Ovary (tissue), 9 donors: Measurements from ENCODE around the gene PRDM10. TPM values are rescaled to one million over a fixed set of nuclear protein-coding genes. Genes with fewer than 3 reads are reported as not detected.
A peak's percentile ranks its signal among the peaks of the same experiment; 100 is the strongest.

ENCODE experiments used
- DNase-seq, 5 donors: peaks; one replicate each; pipeline ENCODE4 v3.0.0-alpha.2; 2019 to 2020
- H3K27ac ChIP-seq, 2 donors: fragments of 200-600 bp; one replicate each; pipeline versions ENCODE4 v1.5.1 to v1.8.0; 2019 to 2022
- H3K27me3 ChIP-seq: fragments of 200-600 bp; one replicate; pipeline ENCODE4 v1.8.0; 2022
- H3K36me3 ChIP-seq: fragments of 200-600 bp; sonication (generic); one replicate; pipeline ENCODE4 v1.5.1; 2019
- H3K4me1 ChIP-seq: one replicate; pipeline ENCODE4 v1.8.1; 2013; ENCODE audit warnings: mild to moderate bottlenecking, moderate library complexity; ENCODE audit not compliant: insufficient read depth
- H3K4me3 ChIP-seq: fragments of 200-600 bp; sonication (generic); one replicate; pipeline ENCODE4 v1.5.1; 2017
- H3K9me3 ChIP-seq, 2 donors: fragments of 200-600 bp in 1 of 2; sonication (generic) in 1 of 2; one replicate each; pipeline versions ENCODE4 v1.5.1 to v1.8.1; 2013 to 2019; ENCODE audit warnings: mild to moderate bottlenecking in 1 of 2, moderate library complexity in 1 of 2
- EP300 ChIP-seq: sonication (generic); formaldehyde crosslinking; IDR thresholded peaks from one replicate; pipeline ENCODE4 v1.6.1; 2017; ENCODE audit warnings: antibody characterized with exemption
- POLR2A ChIP-seq: fragments of 450-650 bp; IDR thresholded peaks from one replicate; pipeline ENCODE4 v1.6.1; 2017; ENCODE audit warnings: antibody characterized with exemption, mild to moderate bottlenecking, moderate library complexity
- WGBS, 3 donors: extraction: QIAGEN DNeasy Blood & Tissue Kit in 1 of 3; methylation state at CpG; one replicate each; pipeline versions ENCODE4 v1.1.5 to v1.1.7; 2013 to 2017; 5-methylcytosine and 5-hydroxymethylcytosine counted together
- intact Hi-C, 4 donors: fragments of 100-400 bp; cut with DNase I; formaldehyde crosslinking; loops; one replicate each; pipeline versions ENCODE4 v1.11.0 to v1.15.1; 2022 to 2023
- polyA plus RNA-seq, 2 donors: library from polyadenylated mRNA; stranded (reverse); fragments of 200-250 nt in 1 of 2; fragments of 350-450 nt in 1 of 2; fragmentation: Illumina TruSeq in 1 of 2; extraction: RNeasy Lipid Tissue Mini Kit (QIAGEN cat#74804) in 1 of 2; gene quantifications; one replicate each; pipeline ENCODE4 v1.2.3, GENCODE V29; 2013 to 2014
- total RNA-seq, 7 donors: library from RNA; depleted of rRNA in 2 of 7; stranded (reverse); fragments of >200 nt in 2 of 7; fragmentation: NEBNext Ultra II Directional in 3 of 7; extraction: Animal tissue kit (Norgen Biotek cat#: 25700) in 3 of 7; gene quantifications; one replicate each; pipeline versions ENCODE4 v1.1.0 to v1.2.4, GENCODE V29; 2016 to 2023
- TF ChIP-seq, protein P1 (sequence below), 3 donors: fragments of 450-650 bp in 2 of 3; fragments of 200-600 bp in 1 of 3; IDR thresholded peaks; one replicate each; pipeline versions ENCODE4 v1.5.1 to v1.8.0; 2016 to 2022; ENCODE audit warnings: antibody characterized with exemption in 3 of 3, mild to moderate bottlenecking in 1 of 3
- donor health status: DM: no; HTN: no; CAD: no; lungs with moderate emphysema.
- donor health status: DM: no; HTN: no; CAD: no.
- donor health status: Bipolar disorder and iron deficiency.
- donor health status: DM: yes; HTN: yes; CAD: no.
- donor health status: DM: no; HTN: no; CAD: no.
- donor health status: DM: yes; HTN: yes; CAD: no.

Gene PRDM10
- total and polyA plus RNA-seq, 9 donors = 2.5 to 9.4 (median 7.2) TPM

DNA sequence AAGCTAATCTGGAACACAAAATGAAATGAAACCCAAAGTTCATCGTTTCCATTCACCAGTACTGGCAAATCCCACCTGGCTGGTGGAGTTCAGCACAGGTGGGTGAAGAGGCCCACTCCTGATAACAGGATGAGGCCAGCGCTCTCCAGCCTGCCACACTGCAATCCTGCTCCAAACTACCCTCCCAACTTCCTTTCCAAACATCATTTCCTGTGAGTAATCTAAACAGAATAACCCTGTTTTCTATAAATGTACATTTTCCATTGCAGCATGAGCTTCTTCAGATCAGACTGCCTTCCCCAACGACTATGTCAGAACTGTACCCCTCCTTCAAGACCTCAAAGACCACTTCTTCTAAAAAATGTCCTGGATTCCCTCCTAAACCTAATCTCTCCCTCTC, 91.3 kb downstream of the PRDM10 start:
- 72 to 78% (median 75%) methylated on average over 3 of the region's 3 CpGs for WGBS, 3 donors
- intact Hi-C loops = no loop called here
- H3K4me3 ChIP-seq = no peak overlapping the region
- H3K27ac ChIP-seq = no peak overlapping the region
- TF ChIP-seq POLR2A (no peak), EP300 (no peak)
- TF ChIP-seq, protein P1, sequence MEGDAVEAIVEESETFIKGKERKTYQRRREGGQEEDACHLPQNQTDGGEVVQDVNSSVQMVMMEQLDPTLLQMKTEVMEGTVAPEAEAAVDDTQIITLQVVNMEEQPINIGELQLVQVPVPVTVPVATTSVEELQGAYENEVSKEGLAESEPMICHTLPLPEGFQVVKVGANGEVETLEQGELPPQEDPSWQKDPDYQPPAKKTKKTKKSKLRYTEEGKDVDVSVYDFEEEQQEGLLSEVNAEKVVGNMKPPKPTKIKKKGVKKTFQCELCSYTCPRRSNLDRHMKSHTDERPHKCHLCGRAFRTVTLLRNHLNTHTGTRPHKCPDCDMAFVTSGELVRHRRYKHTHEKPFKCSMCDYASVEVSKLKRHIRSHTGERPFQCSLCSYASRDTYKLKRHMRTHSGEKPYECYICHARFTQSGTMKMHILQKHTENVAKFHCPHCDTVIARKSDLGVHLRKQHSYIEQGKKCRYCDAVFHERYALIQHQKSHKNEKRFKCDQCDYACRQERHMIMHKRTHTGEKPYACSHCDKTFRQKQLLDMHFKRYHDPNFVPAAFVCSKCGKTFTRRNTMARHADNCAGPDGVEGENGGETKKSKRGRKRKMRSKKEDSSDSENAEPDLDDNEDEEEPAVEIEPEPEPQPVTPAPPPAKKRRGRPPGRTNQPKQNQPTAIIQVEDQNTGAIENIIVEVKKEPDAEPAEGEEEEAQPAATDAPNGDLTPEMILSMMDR (IDR thresholded peaks at IDR 0.05) = no peak
- no peak for DNase-seq
- no peaks in the 10 kb centered on the region for H3K27me3 ChIP-seq
- no peaks in the 10 kb centered on the region for H3K36me3 ChIP-seq
- no peaks in the 10 kb centered on the region for H3K9me3 ChIP-seq
- H3K4me1 ChIP-seq = no peaks in the 10 kb centered on the region

DNA sequence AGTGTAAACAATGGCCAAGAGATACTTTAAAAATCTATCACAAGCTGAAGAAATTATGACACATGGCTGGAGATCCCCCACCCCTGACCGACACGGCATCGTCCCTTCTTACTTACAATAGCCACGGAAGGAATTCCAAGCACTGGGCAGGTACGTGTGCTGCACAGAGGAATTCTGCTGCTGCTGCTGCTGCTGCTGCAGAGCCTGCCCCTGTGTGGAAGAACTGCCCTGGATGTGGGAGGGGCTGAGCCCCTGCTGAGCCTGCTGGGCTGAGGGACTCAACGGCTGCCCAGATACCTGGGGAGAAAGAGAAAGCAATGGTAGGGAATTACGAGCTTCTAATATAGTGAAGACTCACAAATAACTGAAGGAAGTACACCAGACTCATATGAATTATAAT, 92.3 kb downstream of the PRDM10 start:
- no peaks in the 10 kb centered on the region for H3K9me3 ChIP-seq
- TF ChIP-seq, protein P1 (IDR thresholded peaks at IDR 0.05) = no peak
- TF ChIP-seq EP300 = no peak
- no peak for TF ChIP-seq POLR2A
- no peak overlapping the region for H3K4me3 ChIP-seq
- 91 to 92% (median 92%) methylated on average over 7 of the region's 7 CpGs for WGBS, 3 donors
- no peak overlapping the region for H3K27ac ChIP-seq
- H3K36me3 ChIP-seq = no peaks in the 10 kb centered on the region
- DNase-seq = no peak
- intact Hi-C loops = no loop called here
- no peaks in the 10 kb centered on the region for H3K27me3 ChIP-seq
- H3K4me1 ChIP-seq = no peaks in the 10 kb centered on the region

DNA sequence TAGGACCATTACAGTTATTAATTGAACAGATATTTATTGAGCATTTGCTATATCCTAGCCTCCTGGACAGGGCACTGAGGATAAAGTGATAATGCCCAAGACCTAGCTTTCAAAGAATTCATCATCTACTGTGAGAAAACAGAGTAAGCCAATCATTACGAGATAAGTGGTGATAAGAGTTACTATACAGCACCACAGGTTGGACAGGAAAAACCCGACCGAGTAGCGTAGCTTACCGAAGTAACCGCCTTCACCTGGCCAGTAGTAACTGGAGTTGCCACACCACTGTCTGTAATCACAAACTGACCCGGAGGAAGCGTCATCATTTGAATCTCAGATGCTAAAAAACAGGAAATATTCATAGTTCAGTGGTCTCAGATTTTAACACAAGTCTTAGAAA, 97.2 kb downstream of the PRDM10 start:
- H3K27ac ChIP-seq = no peak overlapping the region
- H3K4me1 ChIP-seq = no peaks in the 10 kb centered on the region
- H3K27me3 ChIP-seq = no peaks in the 10 kb centered on the region
- intact Hi-C loops = no loop called here
- no peaks in the 10 kb centered on the region for H3K9me3 ChIP-seq
- no peak overlapping the region for H3K4me3 ChIP-seq
- no peak for DNase-seq
- no peak for TF ChIP-seq POLR2A
- no peak for TF ChIP-seq EP300
- TF ChIP-seq, protein P1 (IDR thresholded peaks at IDR 0.05) = no peak
- WGBS, 3 donors = 96 to 97% (median 96%) methylated on average over 8 of the region's 8 CpGs
- no peaks in the 10 kb centered on the region for H3K36me3 ChIP-seq

DNA sequence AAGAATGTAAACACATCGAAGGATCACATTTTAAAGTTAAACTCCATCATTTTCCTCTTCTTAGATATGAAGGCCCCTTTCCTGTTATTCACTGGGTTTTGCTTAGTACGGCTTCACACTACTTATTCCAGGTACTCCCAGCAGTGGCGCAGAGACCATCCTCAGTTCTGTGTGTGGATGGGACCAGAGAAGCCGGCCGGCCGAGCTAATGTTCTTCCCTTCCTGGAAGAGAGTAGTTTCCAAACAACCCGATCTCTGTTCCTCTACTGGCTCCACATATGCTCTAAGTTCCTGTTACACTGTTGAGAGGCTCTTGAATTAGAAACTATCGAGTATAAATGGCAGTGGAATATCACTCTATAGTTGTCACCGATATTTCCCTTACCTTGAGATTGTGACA, 106.6 kb downstream of the PRDM10 start:
- Histone ChIP-seq H3K4me3 (peak overlapping the region; percentile 79), H3K27ac (no peak overlapping the region), H3K27me3 (no peaks in the 10 kb centered on the region), H3K36me3 (no peaks in the 10 kb centered on the region), H3K9me3 (no peaks in the 10 kb centered on the region), H3K4me1 (peaks cover 4% of the 10 kb centered on the region)
- intact Hi-C loops = no loop called here
- no peak for TF ChIP-seq POLR2A
- TF ChIP-seq, protein P1 (IDR thresholded peaks at IDR 0.05) = no peak
- TF ChIP-seq EP300 = no peak
- no peak for DNase-seq
- WGBS, 3 donors = 49 to 61% (median 52%) methylated on average over 9 of the region's 9 CpGs
